Mucosa of descending colon (tissue), 3 donors: ENCODE data around the gene SDK2. TPM values are rescaled to one million over a fixed set of nuclear protein-coding genes. Genes with fewer than 3 reads are reported as not detected.

Experiments used
- ATAC-seq: fragments of 200-7000 bp; cut with Tn5 transposase; one replicate; pipeline ENCODE4 v1.9.1; 2020; ENCODE audit warnings: mild to moderate bottlenecking, moderate library complexity
- DNase-seq, 3 donors: peaks; one replicate each; pipeline ENCODE4 v3.0.0-alpha.2; 2020
- H3K36me3 ChIP-seq: fragments of 200-600 bp; one replicate; pipeline ENCODE4 v1.8.0; 2021; ENCODE audit warnings: low read depth, mild to moderate bottlenecking
- H3K4me1 ChIP-seq: fragments of 200-600 bp; one replicate; pipeline ENCODE4 v1.8.0; 2021; ENCODE audit warnings: low read depth, mild to moderate bottlenecking
- H3K4me3 ChIP-seq: fragments of 200-600 bp; one replicate; pipeline ENCODE4 v1.8.0; 2021; ENCODE audit warnings: mild to moderate bottlenecking
- H3K9me3 ChIP-seq: fragments of 200-600 bp; one replicate; pipeline ENCODE4 v1.8.0; 2021; ENCODE audit warnings: mild to moderate bottlenecking
- intact Hi-C, 2 donors: fragments of 100-400 bp; cut with DNase I in 1 of 2; cut with micrococcal nuclease in 1 of 2; formaldehyde crosslinking; loops; one replicate each; pipeline versions ENCODE4 v1.11.0 to v1.11.1; 2022; cut with DNase I, micrococcal nuclease
- total RNA-seq, 3 donors: library from RNA; stranded (reverse); fragmentation: NEBNext Ultra II Directional in 2 of 3; extraction: Animal tissue kit (Norgen Biotek cat#: 25700) in 2 of 3; gene quantifications; one replicate each; pipeline versions ENCODE4 v1.2.1 to v1.2.4, GENCODE V29; 2021 to 2023
- TF ChIP-seq, protein P1 (sequence below): fragments of 200-600 bp; IDR thresholded peaks from one replicate; pipeline ENCODE4 v1.8.0; 2022; ENCODE audit warnings: antibody characterized with exemption, mild to moderate bottlenecking
- donor health status: DM: no; HTN: no; CAD: no; lungs with moderate emphysema.
- donor health status: DM: no; HTN: no; CAD: no.
- donor health status: DM: no; HTN: yes; CAD: no.

Gene SDK2
- total RNA-seq, 3 donors from 2014 or later: 1.2 to 1.6 (median 1.3) TPM

DNA sequence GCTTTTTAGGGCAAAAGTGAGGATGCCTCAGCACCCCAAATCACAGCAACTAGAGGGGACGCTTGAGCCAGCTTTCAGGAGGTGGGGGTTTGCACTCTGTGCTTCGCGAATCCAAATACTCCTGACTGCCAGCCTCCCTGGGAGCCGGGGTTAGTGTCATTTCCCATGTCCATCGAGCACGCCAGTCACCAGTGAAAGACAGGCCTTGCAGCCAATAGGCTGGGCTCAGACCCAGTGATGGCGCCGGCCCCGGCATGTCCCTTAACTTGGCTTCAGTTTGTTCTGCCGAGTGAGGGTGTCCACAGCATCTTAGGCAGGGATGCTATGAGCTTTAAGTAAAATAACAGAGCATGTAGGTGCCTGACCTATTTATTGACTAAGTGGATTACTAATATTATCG, 281.5 kb downstream of the SDK2 start:
- ATAC-seq: no peak
- Histone ChIP-seq H3K4me1 (no peaks in the 10 kb centered on the region), H3K36me3 (no peaks in the 10 kb centered on the region), H3K9me3 (no peaks in the 10 kb centered on the region), H3K4me3 (no peak overlapping the region)
- TF ChIP-seq, protein P1, sequence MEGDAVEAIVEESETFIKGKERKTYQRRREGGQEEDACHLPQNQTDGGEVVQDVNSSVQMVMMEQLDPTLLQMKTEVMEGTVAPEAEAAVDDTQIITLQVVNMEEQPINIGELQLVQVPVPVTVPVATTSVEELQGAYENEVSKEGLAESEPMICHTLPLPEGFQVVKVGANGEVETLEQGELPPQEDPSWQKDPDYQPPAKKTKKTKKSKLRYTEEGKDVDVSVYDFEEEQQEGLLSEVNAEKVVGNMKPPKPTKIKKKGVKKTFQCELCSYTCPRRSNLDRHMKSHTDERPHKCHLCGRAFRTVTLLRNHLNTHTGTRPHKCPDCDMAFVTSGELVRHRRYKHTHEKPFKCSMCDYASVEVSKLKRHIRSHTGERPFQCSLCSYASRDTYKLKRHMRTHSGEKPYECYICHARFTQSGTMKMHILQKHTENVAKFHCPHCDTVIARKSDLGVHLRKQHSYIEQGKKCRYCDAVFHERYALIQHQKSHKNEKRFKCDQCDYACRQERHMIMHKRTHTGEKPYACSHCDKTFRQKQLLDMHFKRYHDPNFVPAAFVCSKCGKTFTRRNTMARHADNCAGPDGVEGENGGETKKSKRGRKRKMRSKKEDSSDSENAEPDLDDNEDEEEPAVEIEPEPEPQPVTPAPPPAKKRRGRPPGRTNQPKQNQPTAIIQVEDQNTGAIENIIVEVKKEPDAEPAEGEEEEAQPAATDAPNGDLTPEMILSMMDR: no peak
- intact Hi-C loops: no loop called here
- no peak for DNase-seq

DNA sequence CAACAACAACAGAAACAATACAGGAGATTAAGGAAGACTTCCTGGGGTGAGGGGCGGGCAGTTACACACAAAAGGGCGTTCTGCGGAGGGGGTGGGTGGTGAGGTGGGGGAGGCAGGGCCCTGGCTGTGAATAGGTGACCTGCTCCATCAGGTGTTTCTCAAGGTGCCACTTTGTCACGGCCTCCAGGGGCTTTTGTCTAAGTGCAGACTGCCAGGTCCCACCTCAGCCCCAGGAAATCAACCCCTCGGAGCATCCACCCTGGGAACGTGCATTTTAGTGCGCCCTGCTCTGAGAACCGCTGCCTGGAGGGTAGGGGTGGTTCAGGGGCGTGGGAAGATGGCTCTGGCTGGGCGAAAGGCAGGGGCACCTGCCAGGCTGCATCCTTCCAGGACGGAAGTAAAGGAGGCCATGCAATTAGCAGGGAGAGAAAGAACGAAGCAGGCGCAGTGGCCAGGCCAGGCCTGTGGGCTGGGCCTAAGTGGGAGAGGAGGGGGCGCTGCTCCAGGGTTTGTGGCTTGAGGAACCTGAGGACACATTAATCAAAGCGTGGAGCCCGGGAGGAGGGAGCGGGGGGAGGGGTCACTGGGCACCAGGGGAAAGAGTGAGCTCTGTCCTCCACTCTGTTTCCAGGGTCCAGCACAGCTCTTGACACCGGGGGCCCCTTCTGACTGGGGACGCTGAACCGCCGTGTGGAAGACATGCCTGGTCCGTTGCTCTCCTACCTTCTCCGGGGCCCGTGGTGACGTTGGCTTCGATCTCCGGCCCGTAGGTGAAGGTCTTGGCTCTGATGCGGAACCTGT, 283.1 kb downstream of the SDK2 start:
- no peak for DNase-seq
- Histone ChIP-seq H3K4me3 (no peak overlapping the region), H3K9me3 (no peaks in the 10 kb centered on the region), H3K4me1 (no peaks in the 10 kb centered on the region), H3K36me3 (no peaks in the 10 kb centered on the region)
- intact Hi-C loops: no loop called here
- TF ChIP-seq, protein P1: no peak
- ATAC-seq: no peak

DNA sequence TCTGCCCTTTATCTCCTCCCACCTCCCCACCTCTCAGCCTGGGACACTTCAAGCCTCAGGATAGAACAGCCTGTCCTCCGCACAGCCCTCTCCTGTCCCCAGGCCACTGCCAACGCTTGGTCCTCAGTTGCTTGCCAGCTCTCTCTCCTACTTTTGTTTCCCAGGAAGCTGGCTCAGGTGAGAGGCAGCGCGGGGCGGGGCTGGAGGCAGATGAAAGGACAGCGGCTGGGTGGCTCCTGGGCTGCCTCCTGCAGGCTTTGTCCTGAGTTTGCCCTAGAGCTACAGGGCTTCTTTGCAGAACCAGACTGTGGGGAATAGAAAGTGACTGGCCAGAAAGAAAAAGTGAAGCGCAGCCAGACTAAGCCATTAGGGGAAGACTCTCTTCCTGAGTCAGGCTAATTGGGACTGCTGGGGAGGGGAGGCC, 284.2 kb downstream of the SDK2 start:
- no peaks in the 10 kb centered on the region for H3K36me3 ChIP-seq
- intact Hi-C loops: loop anchor here in 1 of 2 donors (5.0 kb wide), 1 partner anchor 98 kb away; the partner anchor contains the start of gene CPSF4L
- no peaks in the 10 kb centered on the region for H3K4me1 ChIP-seq
- H3K4me3 ChIP-seq: no peak overlapping the region
- H3K9me3 ChIP-seq: no peaks in the 10 kb centered on the region
- TF ChIP-seq, protein P1: no peak
- DNase-seq (peak; percentile 78 to 86 (median 85)), ATAC-seq (peak; percentile 91)

DNA sequence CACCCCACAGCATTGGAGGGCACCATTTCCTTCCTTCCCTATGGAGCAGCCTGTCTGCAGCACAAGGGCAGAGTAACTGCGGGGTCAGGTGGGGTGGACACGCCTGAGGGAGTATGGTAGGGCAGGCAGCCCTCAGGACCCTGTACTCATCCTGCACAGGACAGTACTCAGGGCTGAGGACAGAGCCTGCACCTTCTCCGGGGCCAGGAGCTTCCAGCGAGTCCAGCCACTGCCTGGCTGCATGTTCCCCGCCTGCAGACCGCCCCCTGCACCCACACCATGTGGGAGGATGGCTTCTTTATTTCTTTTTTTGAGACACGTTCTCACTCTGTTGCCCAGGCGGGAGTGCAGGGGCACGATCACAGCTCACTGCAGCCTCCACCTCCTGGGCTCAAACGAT, 284.9 kb downstream of the SDK2 start:
- Histone ChIP-seq H3K4me1 (no peaks in the 10 kb centered on the region), H3K9me3 (no peaks in the 10 kb centered on the region), H3K36me3 (no peaks in the 10 kb centered on the region), H3K4me3 (no peak overlapping the region)
- DNase-seq: no peak
- ATAC-seq: no peak
- TF ChIP-seq, protein P1: no peak
- intact Hi-C loops: loop anchor here in 1 of 2 donors (5.0 kb wide), 1 partner anchor 97 kb away; the partner anchor contains the start of gene CPSF4L

DNA sequence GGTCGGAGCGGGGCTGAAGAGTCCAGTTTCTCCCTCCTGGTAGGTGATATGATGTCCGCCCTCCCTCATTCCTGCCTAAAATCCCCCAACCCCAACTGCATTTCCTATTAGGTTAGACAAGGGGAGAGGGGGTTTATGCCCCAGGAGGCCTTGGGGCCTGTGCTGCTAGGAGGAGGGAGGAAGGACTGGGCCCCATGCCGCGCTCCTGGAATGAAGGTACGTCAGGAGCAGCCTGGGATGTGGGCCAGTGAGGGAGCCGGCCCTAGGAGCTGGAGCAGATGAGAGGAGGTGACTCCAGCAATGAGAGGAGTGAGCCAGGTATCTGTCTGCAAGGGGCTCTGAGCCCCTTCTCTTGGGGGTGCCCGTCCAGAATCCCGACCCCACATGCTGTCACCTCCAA, 285.6 kb downstream of the SDK2 start:
- Histone ChIP-seq H3K36me3 (no peaks in the 10 kb centered on the region), H3K4me1 (no peaks in the 10 kb centered on the region), H3K4me3 (no peak overlapping the region), H3K9me3 (no peaks in the 10 kb centered on the region)
- intact Hi-C loops: loop anchor here in 1 of 2 donors (5.0 kb wide), 1 partner anchor 96 kb away; the partner anchor contains the start of gene CPSF4L
- DNase-seq (no peak), ATAC-seq (no peak)
- TF ChIP-seq, protein P1: no peak
